ENCODE data around the gene ZNF385D.

Gene ZNF385D

GRCh38 chr3:21694506-21694905, 56.5 kb downstream of the ZNF385D start:
- DNase-seq (ENCODE audit: low read depth, low spot score), result no peak
- ChIA-PET POLR2A (no interaction called here), CTCF (interaction anchor here (0.8 kb wide), 1 partner anchor 19 kb away, joined by 3 read pairs; no protein-coding TSS in a partner anchor)
- H3K4me3 ChIP-seq (ENCODE audit: low read depth, low read length), result no peak overlapping the region
- TF ChIP-seq CTCF (IDR thresholded peaks at IDR 0.05; ENCODE audit: insufficient read depth, low read length, missing control alignments), result no peak

- no peak for DNase-seq (ENCODE audit: low read depth, low spot score)
- ChIA-PET CTCF (no interaction called here), POLR2A (no interaction called here)
- H3K4me3 ChIP-seq (ENCODE audit: low read depth, low read length), result no peak overlapping the region
- no peak for TF ChIP-seq CTCF (IDR thresholded peaks at IDR 0.05; ENCODE audit: insufficient read depth, low read length, missing control alignments)
Observed at GRCh38 chr3:21691036-21691435, 60.0 kb downstream of the ZNF385D start.

DNA sequence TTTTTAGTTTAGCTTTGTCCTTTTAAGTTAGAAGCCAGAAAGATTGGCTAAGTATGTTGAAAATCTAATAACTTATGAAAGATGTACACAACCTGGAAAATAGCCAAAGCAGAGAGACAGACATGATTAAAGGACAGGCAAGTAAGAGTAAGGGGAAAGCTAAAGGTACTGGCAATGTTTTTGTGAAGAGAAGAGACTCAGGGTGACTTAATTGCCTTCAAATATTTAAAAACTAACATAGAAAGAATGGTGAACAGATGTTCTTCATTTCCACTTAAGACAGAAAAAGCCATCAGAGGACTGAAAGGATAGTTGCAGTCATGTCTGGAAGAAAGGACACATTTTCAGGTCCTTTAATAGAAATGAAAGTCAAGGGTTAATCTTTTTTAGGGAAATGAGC, 68.8 kb downstream of the ZNF385D start:
- TF ChIP-seq CTCF (IDR thresholded peaks at IDR 0.05; ENCODE audit: insufficient read depth, low read length, missing control alignments), result no peak
- H3K4me3 ChIP-seq (ENCODE audit: low read depth, low read length), result no peak overlapping the region
- no peak for DNase-seq (ENCODE audit: low read depth, low spot score)
- CTCF ChIA-PET, result no interaction called here
- POLR2A ChIA-PET, result no interaction called here

DNA sequence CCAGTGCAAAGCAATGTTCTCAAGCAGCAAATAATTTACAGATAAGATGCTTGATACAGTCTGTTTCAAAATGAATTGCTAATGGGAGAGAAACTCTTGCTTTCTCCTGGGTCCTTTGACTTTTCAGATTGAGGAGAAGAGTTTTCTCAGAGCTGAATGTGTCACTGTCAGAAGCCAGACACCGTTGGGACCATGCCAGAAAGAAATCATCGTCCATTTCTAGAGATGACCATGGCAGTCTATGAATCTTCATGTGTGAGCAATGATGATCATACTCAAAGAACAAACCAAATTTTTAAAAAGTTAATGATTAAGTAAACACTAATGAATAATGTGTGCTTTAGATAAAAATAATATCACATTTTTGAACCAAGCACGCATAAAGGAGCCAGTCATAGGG, 77.6 kb downstream of the ZNF385D start:
- ChIA-PET CTCF (no interaction called here), POLR2A (no interaction called here)
- DNase-seq (ENCODE audit: low read depth, low spot score), result no peak
- no peak overlapping the region for H3K4me3 ChIP-seq (ENCODE audit: low read depth, low read length)
- TF ChIP-seq CTCF (IDR thresholded peaks at IDR 0.05; ENCODE audit: insufficient read depth, low read length, missing control alignments), result no peak

DNA sequence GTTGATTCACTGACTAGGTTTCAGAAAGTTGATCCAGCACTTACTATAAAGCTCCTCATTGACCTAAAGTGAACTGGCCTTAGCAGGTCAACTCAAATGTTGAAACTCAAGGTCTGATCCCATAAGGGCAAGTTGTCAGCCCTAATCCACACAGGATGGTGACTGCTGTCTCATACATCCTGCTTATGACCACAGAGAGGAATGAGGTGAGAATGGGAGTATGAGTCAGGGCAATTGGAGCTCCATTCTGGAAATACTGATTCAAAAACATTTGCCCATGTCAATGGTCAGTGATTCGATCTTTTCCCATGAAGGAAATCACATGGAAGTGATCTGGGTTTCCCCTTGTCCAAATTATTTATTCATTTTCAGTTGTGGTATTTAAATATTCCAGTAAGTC, 78.7 kb downstream of the ZNF385D start:
- ChIA-PET CTCF (no interaction called here), POLR2A (no interaction called here)
- no peak overlapping the region for H3K4me3 ChIP-seq (ENCODE audit: low read depth, low read length)
- TF ChIP-seq CTCF (IDR thresholded peaks at IDR 0.05; ENCODE audit: insufficient read depth, low read length, missing control alignments), result no peak
- DNase-seq (ENCODE audit: low read depth, low spot score), result peak; percentile 47

DNA sequence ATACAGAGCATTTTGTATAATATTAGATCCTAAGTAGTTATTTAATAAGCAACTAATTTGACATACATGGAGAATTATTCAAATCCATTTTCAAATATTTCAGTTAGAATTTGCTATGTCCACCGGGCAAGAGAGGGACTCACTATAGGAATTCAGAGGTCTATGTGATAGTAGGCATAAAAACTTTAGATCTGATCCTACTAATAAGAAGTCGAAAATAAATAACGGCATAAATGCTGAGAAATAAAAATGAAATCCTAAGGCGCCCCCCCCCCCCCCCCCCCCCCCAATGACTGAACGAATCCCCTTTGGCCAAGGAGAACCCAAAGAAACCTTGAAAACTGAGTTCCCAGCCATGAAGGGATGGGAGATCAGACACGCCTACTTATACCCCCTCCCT, 80.6 kb downstream of the ZNF385D start:
- DNase-seq (ENCODE audit: low read depth, low spot score), result no peak
- H3K4me3 ChIP-seq (ENCODE audit: low read depth, low read length), result no peak overlapping the region
- CTCF ChIA-PET, result no interaction called here
- POLR2A ChIA-PET, result no interaction called here
- TF ChIP-seq CTCF (IDR thresholded peaks at IDR 0.05; ENCODE audit: insufficient read depth, low read length, missing control alignments), result no peak

Measured in AG04449 (cell line).